ENCODE data around the gene PARD3.

PARD3 gene

DNA sequence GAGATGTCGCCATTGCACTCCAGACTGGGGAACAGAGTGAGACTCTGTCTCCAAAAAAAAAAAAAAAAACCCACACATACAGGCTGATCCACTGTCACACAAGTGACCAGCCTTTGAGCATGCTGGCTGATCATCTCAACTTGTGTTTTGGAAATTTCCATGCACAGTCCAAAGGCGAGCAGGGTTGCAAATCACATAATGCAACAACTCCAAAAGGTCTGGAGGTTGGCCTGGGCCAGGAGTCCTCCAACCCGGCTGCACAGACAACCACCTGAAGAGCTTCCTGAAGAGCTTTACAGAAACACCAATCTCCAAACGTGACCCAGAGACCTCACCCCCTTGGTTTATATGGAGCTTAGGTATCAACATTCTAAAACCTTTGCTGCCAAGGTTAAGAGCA lies 16.4 kb downstream of the PARD3 start:
- peaks cover 7% of the 10 kb centered on the region; the same call in 1 of the 2 replicates for H3K36me3 ChIP-seq (ENCODE audit: insufficient read depth, low read length)
- peaks cover 90% of the 10 kb centered on the region for H3K79me2 ChIP-seq (ENCODE audit: insufficient read depth, low read length)
- no peak overlapping the region for H3K9ac ChIP-seq (ENCODE audit: low read depth, low read length)
- no peak overlapping the region for H3K27ac ChIP-seq (ENCODE audit: low read length)
- no peaks in the 10 kb centered on the region for H3K9me3 ChIP-seq (ENCODE audit: insufficient read depth, low read length, severe bottlenecking)
- no peak overlapping the region for H3K4me2 ChIP-seq (ENCODE audit: insufficient read depth, low read length)
- peaks cover 60% of the 10 kb centered on the region for H4K20me1 ChIP-seq (ENCODE audit: insufficient read depth, low read length)
- no peaks in the 10 kb centered on the region for H3K4me1 ChIP-seq (ENCODE audit: insufficient read depth, low read length)
- TF ChIP-seq, protein P1, sequence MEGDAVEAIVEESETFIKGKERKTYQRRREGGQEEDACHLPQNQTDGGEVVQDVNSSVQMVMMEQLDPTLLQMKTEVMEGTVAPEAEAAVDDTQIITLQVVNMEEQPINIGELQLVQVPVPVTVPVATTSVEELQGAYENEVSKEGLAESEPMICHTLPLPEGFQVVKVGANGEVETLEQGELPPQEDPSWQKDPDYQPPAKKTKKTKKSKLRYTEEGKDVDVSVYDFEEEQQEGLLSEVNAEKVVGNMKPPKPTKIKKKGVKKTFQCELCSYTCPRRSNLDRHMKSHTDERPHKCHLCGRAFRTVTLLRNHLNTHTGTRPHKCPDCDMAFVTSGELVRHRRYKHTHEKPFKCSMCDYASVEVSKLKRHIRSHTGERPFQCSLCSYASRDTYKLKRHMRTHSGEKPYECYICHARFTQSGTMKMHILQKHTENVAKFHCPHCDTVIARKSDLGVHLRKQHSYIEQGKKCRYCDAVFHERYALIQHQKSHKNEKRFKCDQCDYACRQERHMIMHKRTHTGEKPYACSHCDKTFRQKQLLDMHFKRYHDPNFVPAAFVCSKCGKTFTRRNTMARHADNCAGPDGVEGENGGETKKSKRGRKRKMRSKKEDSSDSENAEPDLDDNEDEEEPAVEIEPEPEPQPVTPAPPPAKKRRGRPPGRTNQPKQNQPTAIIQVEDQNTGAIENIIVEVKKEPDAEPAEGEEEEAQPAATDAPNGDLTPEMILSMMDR (IDR thresholded peaks at IDR 0.05; ENCODE audit: borderline replicate concordance, extremely low read depth, low read length, poor library complexity, severe bottlenecking), result no peak
- TF ChIP-seq EZH2 (IDR thresholded peaks at IDR 0.05; ENCODE audit: borderline replicate concordance, low read depth, low read length, severe bottlenecking), result no peak
- ATAC-seq (ENCODE audit: insufficient read depth, low read depth), result no peak
- no peak for DNase-seq
- H3K27me3 ChIP-seq (ENCODE audit: insufficient read depth, low read length, poor library complexity), result no peaks in the 10 kb centered on the region
- H3K4me3 ChIP-seq (ENCODE audit: low read depth in 1 of 2, low read length in 2 of 2), result no peak overlapping the region
- H2AFZ ChIP-seq (ENCODE audit: low read depth, low read length), result no peak overlapping the region

DNA sequence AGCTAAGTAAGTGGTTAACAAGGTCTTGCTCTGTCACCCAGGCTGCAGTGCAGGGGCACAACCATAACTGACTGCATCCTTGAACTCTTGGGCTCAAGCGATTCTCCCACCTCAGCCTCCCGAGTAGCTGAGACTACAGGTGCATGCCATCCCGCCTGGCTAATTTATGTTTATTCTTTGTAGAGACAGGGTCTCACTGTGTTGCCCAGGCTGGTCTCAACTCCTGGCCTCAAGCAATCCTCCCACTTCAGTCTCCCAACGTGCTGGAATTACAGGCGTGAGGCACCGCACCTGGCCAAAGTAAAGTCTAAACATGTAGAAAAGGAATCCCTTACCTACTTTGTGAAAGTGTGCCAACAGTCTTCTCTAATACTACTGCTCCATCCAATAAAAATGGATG lies 17.9 kb downstream of the PARD3 start:
- peaks cover 67% of the 10 kb centered on the region for H4K20me1 ChIP-seq (ENCODE audit: insufficient read depth, low read length)
- no peak overlapping the region for H3K9ac ChIP-seq (ENCODE audit: low read depth, low read length)
- no peaks in the 10 kb centered on the region for H3K27me3 ChIP-seq (ENCODE audit: insufficient read depth, low read length, poor library complexity)
- ATAC-seq (ENCODE audit: insufficient read depth, low read depth) (no peak), DNase-seq (no peak)
- no peaks in the 10 kb centered on the region for H3K9me3 ChIP-seq (ENCODE audit: insufficient read depth, low read length, severe bottlenecking)
- peaks cover 7% of the 10 kb centered on the region; the same call in 1 of the 2 replicates for H3K36me3 ChIP-seq (ENCODE audit: insufficient read depth, low read length)
- H3K4me3 ChIP-seq (ENCODE audit: low read depth in 1 of 2, low read length in 2 of 2), result no peak overlapping the region
- no peak overlapping the region; the same call in 1 of the 2 replicates for H3K27ac ChIP-seq (ENCODE audit: low read length)
- TF ChIP-seq, protein P1 (IDR thresholded peaks at IDR 0.05; ENCODE audit: borderline replicate concordance, extremely low read depth, low read length, poor library complexity, severe bottlenecking), result no peak
- no peak for TF ChIP-seq EZH2 (IDR thresholded peaks at IDR 0.05; ENCODE audit: borderline replicate concordance, low read depth, low read length, severe bottlenecking)
- peaks cover 94% of the 10 kb centered on the region for H3K79me2 ChIP-seq (ENCODE audit: insufficient read depth, low read length)
- H3K4me2 ChIP-seq (ENCODE audit: insufficient read depth, low read length), result no peak overlapping the region
- no peak overlapping the region for H2AFZ ChIP-seq (ENCODE audit: low read depth, low read length)
- no peaks in the 10 kb centered on the region for H3K4me1 ChIP-seq (ENCODE audit: insufficient read depth, low read length)

DNA sequence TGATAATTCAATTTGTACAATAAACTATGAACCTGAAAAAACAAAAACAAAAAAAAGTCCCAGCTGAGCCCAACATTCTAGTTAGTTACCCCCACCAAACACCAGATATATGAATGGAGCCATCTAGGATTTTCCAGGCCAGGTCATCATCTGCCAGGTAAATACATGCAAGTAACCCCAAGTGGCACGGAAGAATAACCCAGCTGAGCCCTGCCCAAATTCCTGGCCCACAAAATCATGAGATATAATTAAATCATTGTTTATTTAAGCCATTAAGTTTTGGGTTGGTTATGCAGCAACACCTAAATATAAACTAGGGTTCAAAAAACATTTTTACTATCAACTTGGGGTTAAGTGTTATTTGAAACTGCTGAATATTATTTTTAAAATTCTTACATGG lies 19.0 kb downstream of the PARD3 start:
- Histone ChIP-seq H3K27me3 (ENCODE audit: insufficient read depth, low read length, poor library complexity) (no peaks in the 10 kb centered on the region), H4K20me1 (ENCODE audit: insufficient read depth, low read length) (peaks cover 74% of the 10 kb centered on the region), H3K9ac (ENCODE audit: low read depth, low read length) (no peak overlapping the region), H3K4me3 (ENCODE audit: low read depth in 1 of 2, low read length in 2 of 2) (no peak overlapping the region), H3K9me3 (ENCODE audit: insufficient read depth, low read length, severe bottlenecking) (no peaks in the 10 kb centered on the region), H3K4me1 (ENCODE audit: insufficient read depth, low read length) (no peaks in the 10 kb centered on the region), H2AFZ (ENCODE audit: low read depth, low read length) (no peak overlapping the region), H3K4me2 (ENCODE audit: insufficient read depth, low read length) (no peak overlapping the region), H3K36me3 (ENCODE audit: insufficient read depth, low read length) (peaks cover 7% of the 10 kb centered on the region; the same call in 1 of the 2 replicates), H3K27ac (ENCODE audit: low read length) (no peak overlapping the region), H3K79me2 (ENCODE audit: insufficient read depth, low read length) (peaks cover 96% of the 10 kb centered on the region)
- ATAC-seq (ENCODE audit: insufficient read depth, low read depth), result no peak
- DNase-seq, result no peak
- TF ChIP-seq EZH2 (IDR thresholded peaks at IDR 0.05; ENCODE audit: borderline replicate concordance, low read depth, low read length, severe bottlenecking), result no peak
- TF ChIP-seq, protein P1 (IDR thresholded peaks at IDR 0.05; ENCODE audit: borderline replicate concordance, extremely low read depth, low read length, poor library complexity, severe bottlenecking), result no peak

DNA sequence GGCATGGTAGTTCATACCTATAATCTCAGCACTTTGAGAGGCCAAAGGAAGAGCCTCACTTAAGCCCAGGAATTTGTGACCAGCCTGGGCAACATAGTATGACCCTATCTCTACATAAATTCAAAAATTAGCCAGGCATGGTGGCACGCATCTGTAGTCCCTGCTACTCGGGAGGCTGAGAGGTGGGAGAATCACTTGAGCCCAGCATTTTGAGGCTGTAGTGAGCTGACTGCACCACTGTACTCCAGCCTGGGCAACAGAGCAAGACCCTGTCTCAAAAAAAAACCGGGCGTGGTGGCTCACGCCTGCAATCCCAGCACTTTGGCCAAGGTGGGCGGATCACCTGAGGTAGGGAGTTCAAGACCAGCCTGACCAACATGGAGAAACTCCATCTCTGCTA lies 19.8 kb downstream of the PARD3 start:
- Histone ChIP-seq H3K4me2 (ENCODE audit: insufficient read depth, low read length) (no peak overlapping the region), H3K36me3 (ENCODE audit: insufficient read depth, low read length) (peaks cover 7% of the 10 kb centered on the region; the same call in 1 of the 2 replicates), H3K9me3 (ENCODE audit: insufficient read depth, low read length, severe bottlenecking) (no peaks in the 10 kb centered on the region), H3K79me2 (ENCODE audit: insufficient read depth, low read length) (peaks cover 96% of the 10 kb centered on the region), H3K9ac (ENCODE audit: low read depth, low read length) (no peak overlapping the region), H3K27me3 (ENCODE audit: insufficient read depth, low read length, poor library complexity) (no peaks in the 10 kb centered on the region), H3K4me1 (ENCODE audit: insufficient read depth, low read length) (no peaks in the 10 kb centered on the region), H3K27ac (ENCODE audit: low read length) (no peak overlapping the region), H4K20me1 (ENCODE audit: insufficient read depth, low read length) (peaks cover 74% of the 10 kb centered on the region), H3K4me3 (ENCODE audit: low read depth in 1 of 2, low read length in 2 of 2) (no peak overlapping the region), H2AFZ (ENCODE audit: low read depth, low read length) (no peak overlapping the region)
- ATAC-seq (ENCODE audit: insufficient read depth, low read depth) (no peak), DNase-seq (no peak)
- TF ChIP-seq EZH2 (IDR thresholded peaks at IDR 0.05; ENCODE audit: borderline replicate concordance, low read depth, low read length, severe bottlenecking), result no peak
- TF ChIP-seq, protein P1 (IDR thresholded peaks at IDR 0.05; ENCODE audit: borderline replicate concordance, extremely low read depth, low read length, poor library complexity, severe bottlenecking), result no peak
